Pons (tissue), 1 donor: ENCODE data around the gene STKLD1.
A peak's percentile ranks its signal among the peaks of the same experiment; 100 is the strongest.

Experiments used
- DNase-seq: peaks from one replicate; pipeline ENCODE4 v3.0.0-alpha.2; 2016; ENCODE audit warnings: low spot score

Gene STKLD1

GRCh38 chr9:133345596-133345995, 30.6 kb upstream of the STKLD1 start:
- no peak for DNase-seq

DNA sequence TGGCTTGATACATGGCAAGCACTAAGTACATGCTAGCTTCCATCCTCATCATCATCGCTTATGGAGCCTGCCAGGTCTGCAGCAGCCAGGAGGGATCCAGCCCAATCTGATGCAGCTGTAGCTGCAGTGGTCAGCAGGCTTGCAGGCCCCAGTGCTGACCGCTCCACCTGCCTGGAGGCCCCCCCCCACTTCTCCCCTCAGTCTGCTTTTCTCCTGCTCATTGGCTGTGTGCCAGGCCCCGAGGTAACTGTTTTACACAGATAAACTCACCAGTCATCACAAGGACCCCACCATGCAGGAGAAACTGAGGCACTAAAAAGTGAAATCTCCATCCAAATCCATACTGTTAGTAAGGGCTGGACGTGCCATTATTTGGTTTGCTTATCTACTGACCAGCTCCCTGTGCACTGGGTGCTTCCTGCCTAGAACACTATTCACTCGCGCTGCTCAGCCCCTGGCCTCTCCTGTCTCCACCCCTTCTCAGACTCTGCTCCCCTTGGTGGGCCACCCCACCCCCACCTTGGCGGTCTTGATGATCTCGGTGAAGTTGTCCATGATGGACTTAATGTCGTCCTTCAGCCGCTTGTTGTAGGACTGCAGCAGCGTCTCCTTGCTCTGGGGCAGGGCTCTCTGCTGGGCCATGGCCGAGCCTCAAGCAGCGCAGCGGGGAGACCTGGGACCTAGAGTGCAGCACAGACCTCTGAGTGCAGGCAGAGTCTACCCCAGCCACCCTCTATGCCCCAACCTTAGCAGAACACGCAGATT, 30.0 kb upstream of the STKLD1 start:
- DNase-seq, result no peak

- no peak for DNase-seq
Observed at GRCh38 chr9:133347515-133347984, 28.6 kb upstream of the STKLD1 start.

DNA sequence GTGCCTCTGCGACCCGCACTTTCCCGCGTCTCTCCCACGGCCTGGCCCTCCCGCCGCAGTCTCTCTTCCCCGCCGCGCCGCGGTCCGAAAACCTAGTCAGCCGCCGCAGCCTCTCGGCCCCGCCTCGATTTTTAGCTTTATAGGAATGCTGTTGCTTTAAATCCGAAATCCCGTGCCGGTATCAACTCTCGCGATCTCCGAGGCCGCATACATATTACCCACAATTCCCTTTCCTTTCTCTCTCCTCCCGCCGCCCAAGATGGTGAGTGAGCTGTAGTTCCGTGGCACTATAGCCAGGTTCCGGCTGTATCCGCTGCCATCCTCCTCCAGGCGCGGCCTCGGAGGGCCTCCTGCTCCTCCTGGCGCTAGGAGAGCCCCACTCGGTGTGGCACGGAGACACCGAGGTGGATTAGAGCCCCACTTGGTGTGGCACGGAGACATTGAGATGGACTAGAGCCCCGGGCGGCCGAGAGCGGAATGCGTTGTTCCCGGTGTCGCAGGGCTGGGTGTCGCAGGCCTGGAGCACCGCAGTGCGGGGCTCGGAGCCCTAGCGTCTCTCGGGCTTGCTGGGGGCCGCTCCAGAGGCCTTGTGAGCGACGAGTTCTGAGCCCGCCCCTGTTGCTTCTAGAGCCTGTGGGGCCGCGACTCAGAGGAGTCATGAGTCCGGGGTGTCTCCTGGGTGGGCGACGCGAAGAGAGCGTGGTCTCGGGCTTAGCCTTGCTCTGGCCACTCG, 28.0 kb upstream of the STKLD1 start, which contains the start of the genes MED22 and RPL7A:
Gene MED22, minus strand, starts transcription at position 147 of the 733 bp plus-strand sequence. CDS start 1,469 bp downstream, outside the sequence.
Gene RPL7A, plus strand, starts transcription at position 234 of the 733 bp plus-strand sequence. Its CDS starts 26 bp downstream, at position 260.
- DNase-seq, result peak; percentile 95

- no peak for DNase-seq
Observed at GRCh38 chr9:133348718-133349573, 27.2 kb upstream of the STKLD1 start.

DNA sequence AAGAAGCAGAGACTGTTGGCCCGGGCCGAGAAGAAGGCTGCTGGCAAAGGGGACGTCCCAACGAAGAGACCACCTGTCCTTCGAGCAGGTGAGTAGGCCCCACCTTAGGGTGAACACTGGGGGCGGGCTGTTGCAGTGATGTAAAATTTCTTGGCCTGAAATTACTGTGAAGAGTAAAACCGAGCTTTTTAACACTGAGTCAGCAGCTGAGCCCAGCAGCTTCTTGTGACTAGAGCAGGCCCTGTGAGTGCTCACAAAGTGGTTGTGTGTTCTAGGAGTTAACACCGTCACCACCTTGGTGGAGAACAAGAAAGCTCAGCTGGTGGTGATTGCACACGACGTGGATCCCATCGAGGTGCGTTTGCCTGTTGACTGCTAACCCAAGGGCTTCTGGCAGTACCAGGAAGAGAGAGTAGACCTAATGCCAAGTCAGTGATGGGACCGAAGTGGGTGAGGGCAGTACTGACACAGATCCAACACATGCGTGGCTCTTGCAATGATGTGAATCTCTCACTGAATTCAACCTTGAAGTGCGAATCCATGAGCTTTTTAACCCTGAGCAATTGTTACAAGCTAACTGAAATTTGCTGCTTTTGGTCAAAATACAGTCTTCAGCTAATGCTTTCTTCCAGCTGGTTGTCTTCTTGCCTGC, 26.1 kb upstream of the STKLD1 start:
- DNase-seq, result no peak

DNA sequence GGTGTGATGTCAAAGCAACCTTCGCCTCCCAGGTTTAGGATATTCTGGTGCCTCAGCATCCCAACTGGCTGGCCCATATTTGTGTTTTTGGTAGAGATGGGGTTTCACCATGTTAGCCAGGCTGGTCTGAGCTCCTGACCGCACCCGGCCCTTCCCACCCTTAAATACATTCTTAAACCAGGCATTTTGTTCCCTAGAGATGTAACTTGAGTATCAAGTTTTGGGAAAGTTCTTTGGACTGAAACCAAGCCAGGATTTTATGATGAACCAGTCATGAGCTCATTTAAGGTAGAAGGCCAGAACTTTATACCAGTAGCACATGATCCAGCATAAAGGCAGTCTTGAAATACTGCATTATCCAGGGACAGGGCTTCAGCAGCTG, 24.6 kb upstream of the STKLD1 start:
- no peak for DNase-seq

DNA sequence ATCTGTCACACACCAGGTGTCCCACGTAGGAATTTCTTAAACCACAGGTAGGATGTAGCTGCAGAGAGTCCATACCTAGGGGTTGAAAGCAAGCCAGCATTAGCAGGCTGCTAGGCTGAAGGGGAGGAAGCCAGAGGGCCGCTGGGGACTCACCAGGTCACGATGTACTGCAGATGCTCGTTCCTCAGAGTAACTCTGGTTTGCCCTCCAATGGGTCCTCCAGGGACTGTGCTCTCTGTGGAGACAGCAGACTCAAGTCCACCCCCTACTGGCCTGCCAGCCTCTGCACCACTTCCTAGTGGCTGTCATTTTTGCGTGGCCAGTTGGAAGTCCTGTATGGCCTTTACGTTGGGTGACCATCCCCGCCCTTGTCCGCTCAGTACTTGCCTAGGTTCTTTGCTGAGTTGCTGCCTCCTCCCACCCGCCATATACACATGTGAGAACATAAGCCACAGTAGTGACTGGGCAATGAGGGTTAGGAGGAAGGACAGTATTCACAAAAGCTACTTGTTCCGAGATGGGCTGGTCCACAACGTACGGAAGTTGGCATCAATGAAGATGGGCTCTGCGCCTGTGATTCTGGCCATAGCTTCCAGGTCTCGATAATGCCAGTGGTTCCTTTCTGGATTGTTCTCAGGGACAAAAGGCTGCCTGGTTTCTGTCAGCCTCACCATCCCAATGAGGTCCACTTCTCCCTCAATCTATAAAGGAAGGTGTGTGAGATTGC, 24.1 kb upstream of the STKLD1 start:
- DNase-seq, result no peak

GRCh38 chr9:133352635-133353340, 23.4 kb upstream of the STKLD1 start:
- DNase-seq, result no peak

DNA sequence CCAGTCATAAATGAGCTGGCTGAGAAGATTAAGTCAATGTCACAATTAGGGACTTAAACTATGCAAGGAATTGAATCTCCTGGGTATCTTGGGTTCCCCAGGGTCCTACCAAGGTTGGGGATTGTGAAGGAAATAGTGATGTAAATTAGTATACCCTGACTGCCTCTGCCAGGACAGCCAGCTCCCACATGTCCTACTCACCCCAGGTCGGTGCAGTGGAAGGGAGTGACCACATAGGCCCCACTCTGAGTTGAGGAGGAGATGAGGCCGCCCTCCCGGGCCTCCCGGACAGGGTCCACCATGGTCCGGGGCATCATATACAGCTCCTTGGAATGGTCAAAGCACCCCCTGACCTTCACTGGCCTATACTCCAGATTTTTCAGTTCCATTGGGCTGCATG, 22.6 kb upstream of the STKLD1 start:
- DNase-seq, result no peak

- DNase-seq, result no peak
Observed at GRCh38 chr9:133354766-133355165, 21.4 kb upstream of the STKLD1 start.

DNA sequence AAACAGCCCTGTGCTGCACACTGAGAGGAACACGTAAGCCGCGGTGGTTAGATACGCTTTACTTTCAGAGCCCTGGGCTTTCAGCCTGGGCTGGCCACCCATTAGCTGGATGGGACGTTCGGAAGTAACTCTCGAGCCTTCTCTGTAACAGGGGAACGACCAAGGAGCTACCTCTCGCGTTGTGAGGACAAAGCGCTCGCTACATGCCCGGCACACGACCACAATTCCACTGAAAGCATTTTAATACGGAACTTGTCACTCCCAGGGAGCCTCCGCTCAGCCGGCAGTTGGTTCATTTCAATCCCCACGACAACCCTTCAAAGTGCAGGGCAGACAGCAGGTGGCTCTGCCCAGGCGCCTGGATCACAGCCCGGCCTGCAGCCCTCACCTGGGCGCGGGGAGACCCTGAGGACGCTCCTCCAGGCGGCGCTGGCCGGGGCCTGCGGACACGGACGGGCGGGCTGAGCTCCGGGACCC, 20.2 kb upstream of the STKLD1 start:
- DNase-seq, result no peak

DNA sequence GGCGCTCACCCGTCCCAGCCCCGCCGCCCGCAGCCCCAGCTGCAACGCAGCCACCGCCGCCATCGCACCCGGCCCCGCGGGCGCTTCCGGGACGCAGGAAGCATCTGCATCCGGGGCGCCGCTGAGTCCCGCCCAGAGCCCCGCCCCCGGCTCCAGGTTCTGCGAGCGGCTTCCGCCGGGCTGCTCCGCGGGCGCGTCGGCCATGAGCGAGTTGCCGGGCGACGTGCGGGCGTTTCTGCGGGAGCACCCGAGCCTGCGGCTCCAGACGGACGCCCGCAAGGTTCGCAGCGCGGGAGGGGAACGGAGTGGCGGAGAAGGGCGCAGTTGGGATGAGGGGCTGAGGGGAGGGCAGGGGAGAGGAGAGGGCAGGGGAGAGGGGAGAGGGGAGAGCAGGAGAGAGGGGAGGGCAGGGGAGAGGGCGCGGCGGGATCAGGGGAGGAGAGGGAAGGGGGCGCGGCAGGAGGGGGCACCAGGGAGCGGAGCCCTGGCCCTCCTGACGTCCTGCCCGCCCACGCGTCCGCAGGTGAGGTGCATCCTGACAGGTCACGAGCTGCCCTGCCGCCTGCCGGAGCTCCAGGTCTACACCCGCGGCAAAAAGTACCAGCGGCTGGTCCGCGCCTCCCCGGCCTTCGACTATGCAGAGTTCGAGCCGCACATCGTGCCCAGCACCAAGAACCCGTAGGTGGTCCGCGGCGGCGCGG, 19.6 kb upstream of the STKLD1 start, which contains the start of the genes SURF1 and SURF2:
Gene SURF1, minus strand, starts transcription at position 97 of the 701 bp plus-strand sequence. Its CDS starts 34 bp downstream, at position 63.
Gene SURF2, plus strand, starts transcription at position 160 of the 701 bp plus-strand sequence. Its CDS starts 43 bp downstream, at position 203.
- DNase-seq, result peak; percentile 59

- no peak for DNase-seq
Observed at GRCh38 chr9:133357656-133358055, 18.5 kb upstream of the STKLD1 start.

DNA sequence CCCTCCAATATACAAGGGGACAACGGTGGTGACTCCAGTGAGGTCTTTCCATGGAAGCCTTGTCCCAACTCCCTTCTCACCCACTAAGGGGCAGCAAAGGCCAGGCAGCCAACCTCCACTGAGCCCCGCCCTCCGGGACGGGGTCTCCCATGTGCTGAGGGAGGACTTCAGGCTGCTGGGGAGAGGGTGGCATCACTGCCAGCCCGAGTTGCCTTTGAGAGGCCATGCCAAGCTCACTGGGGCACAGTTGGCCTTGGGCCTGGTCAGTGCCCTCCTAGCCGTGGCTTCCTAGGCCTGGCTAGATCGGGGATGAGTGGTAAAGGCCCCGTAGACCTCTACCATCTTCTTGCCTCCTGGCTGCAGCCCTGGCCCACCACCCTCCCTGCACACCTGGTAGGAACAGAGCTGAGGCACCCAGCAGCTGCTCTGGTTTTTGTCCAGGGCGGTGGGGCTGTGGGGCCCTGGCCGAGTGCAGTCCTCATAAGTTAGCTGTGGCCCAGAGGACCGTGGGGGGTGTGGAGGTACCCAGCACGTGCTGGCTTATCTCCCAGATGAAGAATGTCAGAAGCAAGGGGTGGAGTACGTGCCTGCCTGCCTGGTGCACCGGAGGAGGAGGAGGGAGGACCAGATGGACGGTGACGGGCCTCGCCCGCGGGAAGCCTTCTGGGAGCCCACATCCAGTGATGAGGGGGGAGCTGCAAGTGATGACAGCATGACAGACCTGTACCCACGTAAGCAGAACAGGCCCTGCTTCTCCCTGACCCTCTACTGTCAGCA, 16.6 kb upstream of the STKLD1 start:
- no peak for DNase-seq

DNA sequence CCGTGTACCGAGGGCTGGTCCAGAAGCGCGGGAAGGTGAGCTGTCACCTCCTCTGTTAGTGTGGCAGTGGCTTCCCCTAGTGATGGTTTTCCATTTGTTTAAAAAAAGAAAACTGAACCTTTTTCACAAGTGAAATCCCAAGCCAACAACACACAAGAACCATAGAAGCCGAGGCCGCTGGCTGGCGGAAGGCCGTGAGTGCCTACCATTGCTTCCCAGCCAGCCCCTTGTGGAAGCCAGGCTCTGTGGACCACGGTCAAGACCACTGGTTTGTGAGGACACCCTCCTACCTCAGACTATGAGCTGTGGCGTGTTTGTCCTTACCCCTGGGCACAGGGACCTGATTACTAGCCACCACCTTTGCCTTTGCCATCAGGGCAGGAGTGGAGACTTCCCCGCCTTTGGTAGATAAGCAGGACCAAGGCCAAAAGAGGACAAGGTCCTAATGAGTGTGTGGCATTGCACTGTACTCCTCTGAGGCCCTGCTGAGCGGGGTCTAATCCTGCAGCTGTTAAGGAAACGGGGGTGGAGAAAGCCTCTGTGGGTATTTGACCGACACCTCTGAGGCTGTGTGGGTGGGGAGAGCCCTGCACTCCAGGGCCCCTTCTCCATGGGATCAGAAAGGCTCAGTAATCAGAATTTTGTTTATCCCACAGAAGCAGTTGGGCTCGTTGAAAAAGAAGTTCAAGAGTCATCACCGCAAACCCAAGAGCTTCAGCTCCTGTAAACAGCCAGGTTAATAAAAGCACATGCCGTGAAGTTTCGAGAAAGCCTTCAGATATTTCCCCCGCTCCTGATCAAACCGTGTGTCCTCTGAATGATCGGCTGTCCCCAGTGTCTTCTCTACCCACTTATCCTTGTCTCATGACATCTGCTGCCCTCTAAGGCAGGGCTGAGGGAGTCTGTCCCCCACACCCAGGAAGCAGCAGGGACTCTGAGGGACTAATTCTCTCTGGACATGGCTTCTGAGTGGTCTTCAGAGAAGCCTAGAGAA, 15.5 kb upstream of the STKLD1 start:
- no peak for DNase-seq

DNA sequence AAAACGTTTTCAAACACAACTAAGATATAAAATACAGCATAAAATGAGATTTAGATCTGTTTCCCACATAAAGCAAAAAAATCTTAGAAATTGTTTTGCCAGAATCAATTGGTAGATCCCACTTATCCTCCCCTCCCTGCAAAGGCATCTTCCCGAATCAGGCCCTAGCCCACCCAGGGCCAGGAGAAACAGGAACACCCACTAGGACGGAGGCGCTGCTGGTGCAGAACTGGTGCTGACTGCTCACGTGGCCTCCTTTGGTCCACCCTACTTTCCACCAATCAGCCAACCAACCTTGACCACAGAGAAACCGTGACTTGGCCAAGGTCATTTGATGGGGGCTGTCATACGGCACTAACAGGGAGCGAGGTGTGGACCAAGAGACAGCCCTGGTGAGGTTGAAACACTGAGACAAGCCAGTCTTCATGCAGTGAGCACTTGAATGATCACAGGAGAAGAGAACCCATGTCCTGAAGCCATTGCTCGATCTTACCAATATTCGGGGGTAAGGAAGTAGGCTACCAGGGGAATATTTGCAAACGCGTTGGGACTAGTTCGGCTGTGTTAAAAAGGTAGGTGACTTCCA, 14.6 kb upstream of the STKLD1 start:
- no peak for DNase-seq
